Loucy (cell line): ENCODE results near the gene C7orf33.

Experiments used
- H2AFZ ChIP-seq: fragments of 200-600 bp; sonication (generic); 2 replicates; pipeline ENCODE4 v1.6.0; 2016; ENCODE audit warnings: antibody characterized with exemption, mild to moderate bottlenecking, low read length, moderate library complexity
- H3F3A ChIP-seq: fragments of 200-600 bp; 2 replicates; pipeline ENCODE4 v1.6.0; 2016; ENCODE audit warnings: antibody characterized with exemption, low read depth, mild to moderate bottlenecking
- H3K27me3 ChIP-seq: fragments of 200-600 bp; sonication (generic); 2 replicates; pipeline ENCODE4 v1.6.1; 2014; ENCODE audit warnings: low read length, mild to moderate bottlenecking; ENCODE audit not compliant: insufficient read depth, poor library complexity, severe bottlenecking
- H3K36me3 ChIP-seq: fragments of 200-600 bp; sonication (generic); 2 replicates; pipeline ENCODE4 v1.6.1; 2016; ENCODE audit warnings: low read length; ENCODE audit not compliant: insufficient read depth
- H3K4me1 ChIP-seq: fragments of 200-600 bp; sonication (generic); 2 replicates; pipeline ENCODE4 v1.5.1; 2014; ENCODE audit warnings: low read length, mild to moderate bottlenecking; ENCODE audit not compliant: insufficient read depth, poor library complexity, severe bottlenecking
- H3K4me2 ChIP-seq: fragments of 200-600 bp; sonication (generic); 2 replicates; pipeline ENCODE4 v1.6.0; 2014; ENCODE audit warnings: antibody characterized with exemption, low read length, low read depth, mild to moderate bottlenecking; ENCODE audit not compliant: poor library complexity, severe bottlenecking
- H3K4me3 ChIP-seq: fragments of 200-600 bp; sonication (generic); 2 replicates; pipeline ENCODE4 v1.5.1; 2014; ENCODE audit warnings: low read length, mild to moderate bottlenecking, mixed read lengths; ENCODE audit not compliant: poor library complexity, severe bottlenecking
- H3K79me2 ChIP-seq: fragments of 200-600 bp; sonication (generic); 2 replicates; pipeline ENCODE4 v1.6.1; 2014; ENCODE audit warnings: low read length; ENCODE audit not compliant: insufficient read depth
- H3K9ac ChIP-seq: fragments of 200-600 bp; sonication (generic); 2 replicates; pipeline ENCODE4 v1.6.0; 2014; ENCODE audit warnings: mild to moderate bottlenecking, low read depth, low read length, moderate library complexity; ENCODE audit not compliant: poor library complexity, severe bottlenecking
- H3K9me2 ChIP-seq: fragments of 200-600 bp; sonication (generic); replicated peaks from 2 replicates; pipeline ENCODE4 v1.6.1; 2016; ENCODE audit warnings: low read depth, low read length, mixed read lengths
- H3K9me3 ChIP-seq: fragments of 200-600 bp; sonication (generic); 2 replicates; pipeline ENCODE4 v1.6.1; 2014; ENCODE audit warnings: mild to moderate bottlenecking, antibody characterized with exemption, low read length, low read depth; ENCODE audit not compliant: insufficient read depth
- H4K20me1 ChIP-seq: fragments of 200-600 bp; sonication (generic); 2 replicates; pipeline ENCODE4 v1.6.0; 2014; ENCODE audit warnings: antibody characterized with exemption, low read length, mild to moderate bottlenecking; ENCODE audit not compliant: insufficient read depth, poor library complexity, severe bottlenecking
- EZH2phosphoT487 ChIP-seq: fragments of 200-600 bp; IDR thresholded peaks from 2 replicates; pipeline ENCODE4 v1.6.1; 2018; ENCODE audit warnings: antibody characterized with exemption, mild to moderate bottlenecking, moderate library complexity, borderline replicate concordance
- TF ChIP-seq, protein P1 (sequence below): fragments of 200-600 bp; sonication (generic); conservative IDR thresholded peaks from 2 replicates; pipeline ENCODE4 v1.5.1; 2014; ENCODE audit warnings: mild to moderate bottlenecking, antibody characterized with exemption, low read length

Gene C7orf33

DNA sequence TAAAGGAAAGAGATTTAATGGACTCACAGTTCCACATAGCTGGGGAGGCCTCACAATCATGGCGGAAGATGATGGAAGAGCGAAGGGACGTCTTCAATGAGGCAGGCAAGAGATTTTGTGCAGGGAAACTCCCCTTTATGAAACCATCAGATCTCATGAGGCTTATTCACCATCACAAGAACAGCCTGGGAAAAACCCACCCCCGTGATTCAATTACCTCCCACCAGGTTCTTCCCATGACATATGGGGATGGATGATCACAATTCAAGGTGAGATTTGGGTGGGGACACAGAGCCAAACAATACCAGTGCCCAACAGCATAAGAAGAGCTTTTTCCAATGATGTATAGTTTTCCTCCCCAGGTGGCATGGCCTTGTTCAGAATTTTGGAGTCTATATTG is 11.2 kb upstream of the C7orf33 start:
- no peak for TF ChIP-seq EZH2phosphoT487
- TF ChIP-seq, protein P1, sequence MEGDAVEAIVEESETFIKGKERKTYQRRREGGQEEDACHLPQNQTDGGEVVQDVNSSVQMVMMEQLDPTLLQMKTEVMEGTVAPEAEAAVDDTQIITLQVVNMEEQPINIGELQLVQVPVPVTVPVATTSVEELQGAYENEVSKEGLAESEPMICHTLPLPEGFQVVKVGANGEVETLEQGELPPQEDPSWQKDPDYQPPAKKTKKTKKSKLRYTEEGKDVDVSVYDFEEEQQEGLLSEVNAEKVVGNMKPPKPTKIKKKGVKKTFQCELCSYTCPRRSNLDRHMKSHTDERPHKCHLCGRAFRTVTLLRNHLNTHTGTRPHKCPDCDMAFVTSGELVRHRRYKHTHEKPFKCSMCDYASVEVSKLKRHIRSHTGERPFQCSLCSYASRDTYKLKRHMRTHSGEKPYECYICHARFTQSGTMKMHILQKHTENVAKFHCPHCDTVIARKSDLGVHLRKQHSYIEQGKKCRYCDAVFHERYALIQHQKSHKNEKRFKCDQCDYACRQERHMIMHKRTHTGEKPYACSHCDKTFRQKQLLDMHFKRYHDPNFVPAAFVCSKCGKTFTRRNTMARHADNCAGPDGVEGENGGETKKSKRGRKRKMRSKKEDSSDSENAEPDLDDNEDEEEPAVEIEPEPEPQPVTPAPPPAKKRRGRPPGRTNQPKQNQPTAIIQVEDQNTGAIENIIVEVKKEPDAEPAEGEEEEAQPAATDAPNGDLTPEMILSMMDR, result no peak
- Histone ChIP-seq H2AFZ (no peak overlapping the region), H3K4me2 (no peak overlapping the region), H3K9ac (no peak overlapping the region), H4K20me1 (no peaks in the 10 kb centered on the region), H3K36me3 (no peaks in the 10 kb centered on the region), H3F3A (no peaks in the 10 kb centered on the region), H3K9me3 (no peaks in the 10 kb centered on the region), H3K27me3 (no peaks in the 10 kb centered on the region), H3K9me2 (no peaks in the 10 kb centered on the region), H3K79me2 (no peaks in the 10 kb centered on the region), H3K4me3 (no peak overlapping the region), H3K4me1 (no peaks in the 10 kb centered on the region)

DNA sequence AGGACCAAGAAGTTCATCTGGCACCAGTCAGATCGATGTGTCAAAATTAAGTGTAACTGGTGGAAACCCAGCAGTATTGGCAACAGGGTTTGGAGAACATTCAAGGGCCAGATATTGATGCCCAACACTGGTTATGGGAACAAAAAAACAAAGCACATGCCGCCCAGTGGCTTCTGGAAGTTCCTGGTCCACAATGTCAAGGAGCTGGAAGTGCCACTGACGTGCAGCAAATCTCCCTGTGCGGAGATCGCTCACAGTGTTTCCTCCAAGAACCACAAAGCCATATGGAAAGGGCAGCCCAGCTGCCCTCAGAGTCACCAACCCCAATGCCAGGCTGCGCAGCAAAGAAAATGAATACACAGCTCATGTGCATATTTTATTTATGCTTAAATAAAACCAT is 10.1 kb upstream of the C7orf33 start:
- Histone ChIP-seq H3K4me3 (no peak overlapping the region), H3K9me3 (no peaks in the 10 kb centered on the region), H3K27me3 (no peaks in the 10 kb centered on the region), H3K79me2 (no peaks in the 10 kb centered on the region), H4K20me1 (no peaks in the 10 kb centered on the region), H3K36me3 (no peaks in the 10 kb centered on the region), H3K9ac (no peak overlapping the region), H2AFZ (no peak overlapping the region), H3K4me1 (no peaks in the 10 kb centered on the region), H3F3A (no peaks in the 10 kb centered on the region), H3K4me2 (no peak overlapping the region), H3K9me2 (no peaks in the 10 kb centered on the region)
- TF ChIP-seq EZH2phosphoT487, result no peak
- TF ChIP-seq, protein P1, result no peak

DNA sequence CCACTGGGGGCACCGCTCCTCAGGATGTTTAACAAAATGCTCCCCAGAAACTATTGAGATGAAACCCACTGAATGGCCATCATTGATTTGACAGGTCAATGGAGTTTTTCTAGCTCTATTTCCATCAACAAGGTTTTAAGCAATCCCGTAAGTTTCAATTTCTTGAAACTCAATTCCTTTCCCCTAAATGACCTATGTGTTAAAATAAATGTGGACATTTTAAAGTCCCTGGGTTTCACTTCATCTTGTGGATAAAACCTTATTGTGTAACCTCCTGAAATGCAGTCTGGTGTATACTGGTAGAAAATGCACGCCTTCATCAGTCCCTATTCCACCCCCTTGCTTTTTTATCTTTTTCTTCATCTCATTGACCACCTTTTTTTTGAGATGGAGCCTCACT is 8.9 kb upstream of the C7orf33 start:
- Histone ChIP-seq H3K27me3 (no peaks in the 10 kb centered on the region), H3K4me2 (no peak overlapping the region)

More for the DNA sequence above, 8.9 kb upstream of the C7orf33 start:
- Histone ChIP-seq H2AFZ (no peak overlapping the region), H3K36me3 (no peaks in the 10 kb centered on the region), H3K4me3 (no peak overlapping the region), H4K20me1 (no peaks in the 10 kb centered on the region), H3K79me2 (no peaks in the 10 kb centered on the region), H3K4me1 (no peaks in the 10 kb centered on the region), H3K9me2 (no peaks in the 10 kb centered on the region), H3F3A (no peaks in the 10 kb centered on the region), H3K9me3 (no peaks in the 10 kb centered on the region), H3K9ac (no peak overlapping the region)
- TF ChIP-seq, protein P1, result peak; percentile 20; the same call in 1 of the 2 replicates
- TF ChIP-seq EZH2phosphoT487, result no peak
